HG03097 (cell line): ENCODE measurements around the gene CEACAM5.
"Not testable (repeated sequence)": the region's sequence is repeated elsewhere in the genome, so short reads cannot be mapped to it uniquely, and the experiment has no call there.

ENCODE experiments used
- ATAC-seq: cut with Tn5 transposase; IDR thresholded peaks from one replicate; pipeline ENCODE4 v1.9.1; 2021; ENCODE audit not compliant: unreplicated experiment, low FRiP score

CEACAM5 gene

DNA sequence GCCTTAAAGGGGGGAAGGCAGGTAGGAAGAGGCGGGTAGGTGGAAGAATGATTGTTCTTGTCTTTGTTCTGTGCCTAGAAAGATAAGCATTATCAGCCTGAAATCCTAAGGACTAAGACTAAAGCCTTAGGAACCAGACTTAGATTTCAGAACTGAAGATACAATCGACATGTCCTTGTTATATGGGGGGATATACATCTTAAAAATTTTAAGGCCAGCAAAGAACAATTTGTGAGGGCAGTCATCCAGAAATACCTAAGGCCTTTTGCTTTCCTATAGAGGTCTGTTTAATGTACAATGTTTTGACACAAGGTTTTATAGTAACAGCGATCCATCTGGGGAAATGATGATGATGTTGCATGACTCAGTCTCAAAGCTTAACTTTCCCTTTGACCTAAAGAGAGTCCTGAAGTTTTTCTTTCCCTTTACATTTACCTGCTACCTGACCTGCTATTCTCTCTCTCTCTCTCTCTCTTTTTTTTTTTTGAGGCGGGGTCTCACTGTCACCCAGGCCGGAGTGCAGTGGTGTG lies 26.7 kb downstream of the CEACAM5 start:
- ATAC-seq: no peak

GRCh38 chr19:41739361-41739760 lies 30.9 kb downstream of the CEACAM5 start:
- no peak for ATAC-seq

GRCh38 chr19:41740415-41741243 lies 32.2 kb downstream of the CEACAM5 start:
- no peak for ATAC-seq

DNA sequence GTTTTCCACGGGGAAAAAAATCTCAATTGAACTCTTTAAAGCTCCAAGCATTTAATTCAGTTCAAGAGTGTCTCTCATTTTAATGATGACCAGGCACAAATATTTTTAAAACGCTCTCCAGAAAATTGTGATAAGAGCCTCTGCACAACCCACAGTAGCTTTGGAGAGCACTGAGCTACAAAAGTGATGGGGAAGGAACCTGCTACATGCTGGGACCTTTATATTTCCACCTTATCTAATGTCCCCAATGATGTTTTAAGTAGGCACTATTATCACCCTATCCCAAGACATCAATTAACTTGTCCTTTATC lies 32.8 kb downstream of the CEACAM5 start:
- ATAC-seq: no peak

DNA sequence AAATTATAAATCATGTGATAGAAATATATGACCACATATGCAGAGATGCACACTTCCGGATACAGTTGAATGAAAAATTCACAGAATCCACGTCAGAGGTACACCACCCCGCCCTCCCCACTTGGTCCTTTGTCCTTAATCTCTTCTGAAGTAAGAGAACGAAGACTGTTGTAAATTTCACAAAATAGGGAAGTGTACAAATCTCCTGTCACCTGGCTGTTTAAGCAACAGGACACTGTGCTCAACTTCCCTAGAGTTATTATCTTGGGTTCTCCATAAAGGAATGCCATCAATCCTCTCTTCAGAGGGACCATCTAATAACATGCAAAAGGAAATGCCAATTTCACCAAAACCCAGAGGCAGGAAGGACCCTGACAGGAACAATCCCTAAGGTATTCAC lies 36.4 kb downstream of the CEACAM5 start:
- no peak for ATAC-seq

- no peak for ATAC-seq
Measured at GRCh38 chr19:41745756-41746155, 37.3 kb downstream of the CEACAM5 start.

GRCh38 chr19:41746593-41747227 lies 38.3 kb downstream of the CEACAM5 start:
- ATAC-seq: no peak

- ATAC-seq: no peak
Measured at GRCh38 chr19:41748012-41748411, 39.6 kb downstream of the CEACAM5 start.

DNA sequence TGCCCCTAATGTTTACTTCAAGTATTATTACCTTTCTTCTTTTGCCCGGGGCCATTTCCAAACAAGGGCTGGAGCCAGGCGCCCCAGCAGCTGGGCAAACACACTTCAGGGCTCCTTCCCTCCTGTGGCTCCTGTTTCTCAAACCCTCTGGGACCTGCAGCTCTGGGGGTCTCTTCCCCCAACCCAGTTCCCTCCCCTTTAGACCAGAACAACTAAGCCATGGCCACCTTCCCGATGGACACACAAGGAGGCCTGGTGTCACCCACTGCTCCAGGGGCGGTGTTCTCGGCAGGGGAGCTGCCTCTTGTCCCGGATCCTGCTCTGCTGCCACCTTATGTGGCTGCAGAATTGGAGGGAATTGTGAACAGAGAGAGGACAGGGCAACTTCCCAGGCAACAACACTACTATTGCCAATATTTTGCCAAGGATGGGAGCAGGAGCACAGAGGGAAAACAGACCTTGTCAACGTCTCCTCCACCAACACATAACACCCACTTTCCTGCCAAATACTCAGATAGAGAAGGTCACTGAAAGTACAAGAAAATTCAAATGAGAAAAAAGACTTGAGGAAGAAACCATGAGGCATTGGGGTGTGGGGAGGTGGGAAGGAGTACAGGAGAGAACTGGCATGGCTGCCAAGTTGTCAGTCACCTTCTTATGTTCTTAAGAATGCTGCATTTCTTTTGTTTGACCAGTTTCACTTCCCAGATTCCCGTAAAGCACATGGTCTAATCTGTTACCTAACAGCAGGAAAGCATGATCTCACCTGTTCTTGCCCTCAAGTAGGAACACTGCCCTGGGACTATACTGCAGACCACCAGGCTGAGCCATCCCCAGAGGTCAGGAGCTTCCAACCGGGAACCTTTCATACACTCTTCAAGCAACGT lies 42.1 kb downstream of the CEACAM5 start:
- not testable (repeated sequence) for ATAC-seq

GRCh38 chr19:41753159-41753558 lies 44.7 kb downstream of the CEACAM5 start:
- ATAC-seq: no peak

GRCh38 chr19:41753936-41754529 lies 45.6 kb downstream of the CEACAM5 start:
- no peak for ATAC-seq

DNA sequence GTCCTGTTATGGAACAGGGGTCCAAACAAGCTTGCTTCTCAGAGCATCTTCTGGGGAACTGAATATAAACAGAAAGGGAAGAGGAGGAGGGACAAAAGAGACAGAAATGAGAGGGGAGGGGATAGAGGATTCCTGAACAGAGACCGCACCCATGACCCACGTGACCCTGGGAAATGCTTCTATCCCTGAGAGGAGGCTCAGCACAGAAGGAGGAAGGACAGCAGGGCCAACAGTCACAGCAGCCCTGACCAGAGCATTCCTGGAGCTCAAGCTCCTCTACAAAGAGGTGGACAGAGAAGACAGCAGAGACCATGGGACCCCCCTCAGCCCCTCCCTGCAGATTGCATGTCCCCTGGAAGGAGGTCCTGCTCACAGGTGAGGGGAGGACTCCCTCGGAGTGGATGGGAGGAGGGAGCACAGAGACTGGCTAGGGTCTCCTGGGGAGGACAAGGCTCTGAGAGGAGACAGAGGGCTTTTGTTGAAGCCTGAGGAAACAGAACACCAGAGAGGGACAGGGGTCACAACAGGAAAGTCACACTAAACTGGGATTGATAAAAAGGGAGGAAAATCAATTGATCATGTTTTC lies 47.0 kb downstream of the CEACAM5 start, which contains the start of gene CEACAM6:
TSS of gene CEACAM6 (plus strand) at position 203 of the 586 bp plus-strand sequence. CDS start at position 312, 109 bp downstream.
- no peak for ATAC-seq

GRCh38 chr19:41758846-41759245 lies 50.4 kb downstream of the CEACAM5 start:
- no peak for ATAC-seq

DNA sequence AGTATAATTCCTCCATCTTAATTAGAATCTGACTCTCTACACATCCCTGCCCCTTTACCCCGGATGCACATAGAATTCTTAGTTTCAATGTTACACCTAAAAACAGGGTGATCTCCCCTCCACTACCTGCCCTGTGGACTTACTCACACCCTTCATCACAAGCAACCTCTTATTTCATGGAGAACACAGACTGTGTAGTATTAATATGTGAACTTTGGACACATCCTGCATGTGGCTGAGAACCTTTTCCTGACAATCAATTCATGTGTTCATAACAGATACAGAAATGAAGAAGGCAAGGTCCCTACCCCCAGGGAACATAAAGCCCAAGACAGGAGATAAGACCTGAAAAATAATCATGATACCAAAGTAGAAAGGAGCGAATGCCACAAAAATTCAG lies 58.7 kb downstream of the CEACAM5 start:
- no peak for ATAC-seq

GRCh38 chr19:41768105-41768504 lies 59.7 kb downstream of the CEACAM5 start:
- not testable (repeated sequence) for ATAC-seq

DNA sequence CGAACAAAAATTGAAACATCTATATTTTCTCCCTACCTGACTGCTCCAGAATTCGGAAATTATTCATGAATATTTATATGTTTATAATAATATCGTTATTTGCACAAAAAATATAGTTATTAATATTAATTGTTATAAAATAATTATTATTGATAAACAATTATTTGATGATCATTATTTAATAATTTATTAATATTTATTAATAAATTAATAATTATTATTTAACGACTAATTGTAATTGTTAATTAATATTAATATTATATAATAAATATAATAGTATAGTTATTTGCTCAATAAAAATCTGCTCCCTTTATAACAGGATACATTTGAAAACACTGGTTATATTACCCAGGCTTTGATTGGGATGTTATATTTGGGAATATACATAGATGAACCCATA lies 61.2 kb downstream of the CEACAM5 start:
- ATAC-seq: no peak

- ATAC-seq: no peak
Measured at GRCh38 chr19:41771410-41771809, 63.0 kb downstream of the CEACAM5 start.

GRCh38 chr19:41774515-41774980 lies 66.1 kb downstream of the CEACAM5 start:
- ATAC-seq: no peak

- ATAC-seq: no peak
Measured at GRCh38 chr19:41776700-41777099, 68.3 kb downstream of the CEACAM5 start.
